Spleen (tissue), 11 donors: ENCODE data around the gene SLC34A3. TPM values are rescaled to one million over a fixed set of nuclear protein-coding genes. Genes with fewer than 3 reads are reported as not detected.

Experiments
- DNase-seq: peaks from one replicate; pipeline ENCODE4 v3.0.0-alpha.2; 2020
- H3K27ac ChIP-seq, 8 donors: fragments of 200-600 bp; sonication (generic) in 7 of 8; 1 replicate in 4 of 8; 2 replicates in 4 of 8; pipeline versions ENCODE4 v1.5.0 to v1.8.0; 2016 to 2021; ENCODE audit warnings: inconsistent platforms in 4 of 8, mild to moderate bottlenecking in 4 of 8, moderate library complexity in 1 of 8
- H3K27me3 ChIP-seq, 7 donors: fragments of 200-600 bp; sonication (generic) in 6 of 7; replicated peaks in 1 of 7; 1 replicate in 4 of 7; 2 replicates in 3 of 7; pipeline versions ENCODE4 v1.5.0 to v1.8.0; 2016 to 2021; ENCODE audit warnings: inconsistent platforms in 3 of 7, mild to moderate bottlenecking in 1 of 7
- H3K36me3 ChIP-seq, 6 donors: fragments of 200-600 bp; sonication (generic) in 5 of 6; 1 replicate in 4 of 6; 2 replicates in 2 of 6; pipeline versions ENCODE4 v1.5.0 to v1.8.0; 2016 to 2021; ENCODE audit warnings: inconsistent platforms in 2 of 6
- H3K4me1 ChIP-seq, 6 donors: fragments of 200-600 bp; sonication (generic) in 5 of 6; 1 replicate in 3 of 6; 2 replicates in 3 of 6; pipeline versions ENCODE4 v1.5.0 to v1.8.0; 2016 to 2021; ENCODE audit warnings: inconsistent platforms in 3 of 6
- H3K4me3 ChIP-seq, 8 donors: fragments of 200-600 bp; sonication (generic) in 7 of 8; 1 replicate in 4 of 8; 2 replicates in 4 of 8; pipeline versions ENCODE4 v1.5.0 to v1.8.0; 2016 to 2021; ENCODE audit warnings: inconsistent platforms in 4 of 8, mild to moderate bottlenecking in 4 of 8, moderate library complexity in 2 of 8
- H3K9me3 ChIP-seq, 8 donors: fragments of 200-600 bp; sonication (generic) in 7 of 8; 1 replicate in 4 of 8; 2 replicates in 4 of 8; pipeline versions ENCODE4 v1.5.0 to v1.8.0; 2016 to 2021; ENCODE audit warnings: inconsistent platforms in 4 of 8
- POLR2A ChIP-seq, 3 donors: fragments of 450-650 bp; IDR thresholded peaks; one replicate each; pipeline ENCODE4 v1.5.1; 2017; ENCODE audit warnings: antibody characterized with exemption in 3 of 3, mild to moderate bottlenecking in 1 of 3
- POLR2AphosphoS5 ChIP-seq, 3 donors: sonication (generic); formaldehyde crosslinking; IDR thresholded peaks; one replicate each; pipeline ENCODE4 v1.5.1; 2017; ENCODE audit warnings: antibody characterized with exemption in 3 of 3
- WGBS, 5 donors: extraction: QIAGEN DNeasy Blood & Tissue Kit in 3 of 5; methylation state at CpG; one replicate each; pipeline versions ENCODE4 v1.1.5 to v1.1.7; 2013 to 2018; 5-methylcytosine and 5-hydroxymethylcytosine counted together
- intact Hi-C: fragments of 100-400 bp; cut with DNase I; formaldehyde crosslinking; loops from one replicate; pipeline ENCODE4 v1.15.0; 2023; ENCODE audit warnings: low total_unique reads
- polyA plus RNA-seq, 3 donors: library from polyadenylated mRNA; stranded (reverse); fragments of 200-250 nt; gene quantifications; one replicate each; pipeline ENCODE4 v1.2.1, GENCODE V29; 2013
- total RNA-seq, 7 donors: library from RNA; depleted of rRNA in 3 of 7; stranded (reverse); fragments of >200 nt in 3 of 7; fragmentation: NEBNext Ultra II Directional in 4 of 7; extraction: Animal tissue kit (Norgen Biotek cat#: 25700) in 4 of 7; gene quantifications; one replicate each; pipeline versions ENCODE4 v1.1.0 to v1.2.1, GENCODE V29; 2016 to 2021
- TF ChIP-seq, protein P1 (sequence below), 11 experiments: fragments of 200-600 bp in 7 of 11; fragments of 450-650 bp in 4 of 11; sonication (generic) in 4 of 11; IDR thresholded peaks in 8 of 11; conservative IDR thresholded peaks in 3 of 11; 1 replicate in 7 of 11; 2 replicates in 4 of 11; pipeline versions ENCODE4 v1.4.0 to v1.8.0; 2016 to 2021; ENCODE audit warnings: antibody characterized with exemption in 11 of 11, inconsistent platforms in 4 of 11, mild to moderate bottlenecking in 1 of 11
- donor health status: healthy with polysubstance abuse.
- donor health status: DM: no; HTN: no; CAD: no; lungs with moderate emphysema.
- donor health status: DM: no; HTN: no; CAD: no.
- donor health status: Bipolar disorder and iron deficiency.
- donor health status: healthy.
- donor health status: DM: no; HTN: no; CAD: no.
- donor health status: DM: yes; HTN: yes; CAD: no.

The SLC34A3 gene
- total and polyA plus RNA-seq, 10 donors: not detected

DNA sequence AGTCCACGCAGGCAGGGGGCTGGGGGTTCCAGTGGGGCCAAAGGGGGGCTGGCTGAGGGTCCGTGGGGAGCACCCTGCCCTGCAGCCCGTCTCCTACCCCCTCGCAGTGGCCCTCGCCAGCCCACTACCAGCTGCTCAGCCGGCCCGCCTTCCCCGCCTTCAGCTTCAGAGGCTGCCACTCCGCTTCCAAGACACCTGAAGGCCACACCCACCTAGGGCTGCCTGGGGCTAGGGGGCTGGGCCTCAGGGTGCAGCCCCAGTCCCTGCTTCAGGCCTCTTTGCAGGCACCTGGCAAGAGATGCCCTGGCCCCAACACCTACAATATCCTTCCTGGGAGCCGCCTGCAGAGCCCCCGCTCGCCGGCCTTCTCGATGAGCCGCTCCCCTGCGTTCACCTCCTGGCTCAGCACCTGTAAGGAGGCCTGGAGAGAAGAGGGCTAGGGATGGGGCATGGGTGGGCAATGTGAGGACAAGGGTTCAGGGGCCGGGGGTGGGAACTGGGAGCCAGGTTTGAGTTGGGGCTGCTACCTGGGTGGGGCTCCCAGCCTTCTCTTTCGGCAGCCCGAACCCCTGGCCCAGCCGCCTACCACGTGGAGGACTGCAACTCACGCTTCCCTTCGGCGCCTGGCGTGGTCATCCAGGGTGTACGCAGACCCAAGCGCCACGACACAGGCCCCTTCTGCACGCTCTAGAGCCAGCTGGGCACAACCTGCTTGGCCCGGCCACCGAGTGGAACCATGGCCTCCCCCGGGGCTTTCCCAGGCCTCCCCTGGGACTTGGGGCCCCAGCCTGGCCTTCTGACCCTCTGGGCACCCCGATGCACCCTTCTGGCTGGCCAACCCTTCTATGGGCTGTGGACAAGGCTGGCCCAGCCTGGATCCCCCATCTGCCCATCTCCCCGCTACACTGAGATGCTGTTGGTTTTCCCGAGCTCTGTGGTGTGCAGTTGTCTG is 22.1 kb downstream of the SLC34A3 start:
- intact Hi-C loops: no loop called here
- DNase-seq: no peak
- TF ChIP-seq POLR2AphosphoS5 (IDR thresholded peaks at IDR 0.05) (no peak), POLR2A (IDR thresholded peaks at IDR 0.05) (no peak)
- TF ChIP-seq, protein P1, sequence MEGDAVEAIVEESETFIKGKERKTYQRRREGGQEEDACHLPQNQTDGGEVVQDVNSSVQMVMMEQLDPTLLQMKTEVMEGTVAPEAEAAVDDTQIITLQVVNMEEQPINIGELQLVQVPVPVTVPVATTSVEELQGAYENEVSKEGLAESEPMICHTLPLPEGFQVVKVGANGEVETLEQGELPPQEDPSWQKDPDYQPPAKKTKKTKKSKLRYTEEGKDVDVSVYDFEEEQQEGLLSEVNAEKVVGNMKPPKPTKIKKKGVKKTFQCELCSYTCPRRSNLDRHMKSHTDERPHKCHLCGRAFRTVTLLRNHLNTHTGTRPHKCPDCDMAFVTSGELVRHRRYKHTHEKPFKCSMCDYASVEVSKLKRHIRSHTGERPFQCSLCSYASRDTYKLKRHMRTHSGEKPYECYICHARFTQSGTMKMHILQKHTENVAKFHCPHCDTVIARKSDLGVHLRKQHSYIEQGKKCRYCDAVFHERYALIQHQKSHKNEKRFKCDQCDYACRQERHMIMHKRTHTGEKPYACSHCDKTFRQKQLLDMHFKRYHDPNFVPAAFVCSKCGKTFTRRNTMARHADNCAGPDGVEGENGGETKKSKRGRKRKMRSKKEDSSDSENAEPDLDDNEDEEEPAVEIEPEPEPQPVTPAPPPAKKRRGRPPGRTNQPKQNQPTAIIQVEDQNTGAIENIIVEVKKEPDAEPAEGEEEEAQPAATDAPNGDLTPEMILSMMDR (IDR thresholded peaks at IDR 0.05 in 8 of 11, conservative IDR thresholded peaks at IDR 0.05 in 3 of 11): no peak

DNA sequence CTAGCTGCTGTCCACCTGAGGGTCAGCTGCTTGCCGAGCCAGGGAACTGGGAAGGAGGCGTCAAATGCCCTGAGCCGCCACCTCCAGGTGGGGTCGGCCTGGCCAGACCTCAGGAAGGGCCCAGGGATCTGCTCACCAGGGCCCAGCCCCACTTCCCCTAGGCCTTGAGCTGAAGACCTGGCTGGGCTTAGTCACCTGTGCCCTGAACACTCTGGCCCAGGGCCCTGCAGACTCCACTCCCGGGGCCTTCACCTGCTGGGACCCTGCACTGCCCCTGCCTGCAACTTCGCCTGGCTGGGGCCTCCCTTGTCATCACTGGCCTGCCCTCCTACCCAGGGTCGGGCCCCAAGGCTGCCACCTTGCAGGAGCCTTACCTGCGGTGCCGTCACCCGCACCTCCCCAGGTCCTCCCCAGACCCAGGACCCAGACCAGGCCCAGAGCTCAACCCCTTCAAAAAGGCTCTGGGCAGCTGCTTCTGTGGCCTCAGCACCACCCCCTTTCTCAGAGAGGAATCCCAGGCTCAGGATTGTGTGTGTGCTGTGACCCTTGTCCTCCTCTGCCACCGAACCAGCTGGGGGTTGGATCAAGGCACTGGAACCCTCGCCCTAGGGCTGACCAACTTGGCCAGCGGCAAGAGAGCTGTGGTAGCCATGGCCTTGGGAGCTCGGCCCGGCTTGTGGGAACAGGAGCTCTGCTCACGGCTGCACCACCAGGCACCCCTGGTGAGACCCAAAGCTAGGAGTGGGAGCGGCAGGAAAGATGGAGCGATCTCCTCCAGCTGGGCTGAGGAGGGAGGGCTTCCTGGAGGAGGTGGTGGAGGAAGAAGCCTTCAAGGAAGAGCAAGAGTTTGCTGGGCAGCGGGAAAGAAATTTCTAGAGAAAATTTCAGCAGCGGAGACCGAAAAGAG is 23.3 kb downstream of the SLC34A3 start:
- TF ChIP-seq POLR2AphosphoS5 (IDR thresholded peaks at IDR 0.05): no peak
- TF ChIP-seq, protein P1 (IDR thresholded peaks at IDR 0.05 in 8 of 11, conservative IDR thresholded peaks at IDR 0.05 in 3 of 11): no peak
- no peak for TF ChIP-seq POLR2A (IDR thresholded peaks at IDR 0.05)
- intact Hi-C loops: no loop called here
- Histone ChIP-seq H3K27me3 (no peaks in the 10 kb centered on the region), H3K27ac (peak overlapping the region in 6 of 8 donors; percentile 48 to 92 (median 89)), H3K36me3 (peaks cover 0 to 29% (median 17%) of the 10 kb centered on the region in 6 donors), H3K9me3 (no peaks in the 10 kb centered on the region), H3K4me1 (peaks cover 9 to 52% (median 31%) of the 10 kb centered on the region in 6 donors), H3K4me3 (peak overlapping the region; percentile 90 to 100 (median 100))
- WGBS, 5 donors: 72 to 82% (median 80%) methylated on average over 13 to 21 of the region's 21 CpGs
- DNase-seq: no peak

More for the DNA sequence above, 22.1 kb downstream of the SLC34A3 start:
- Histone ChIP-seq H3K27ac (no peak overlapping the region), H3K36me3 (peaks cover 0 to 17% (median 10%) of the 10 kb centered on the region in 6 donors), H3K4me3 (no peak overlapping the region), H3K4me1 (peaks cover 9 to 45% (median 31%) of the 10 kb centered on the region in 6 donors), H3K9me3 (no peaks in the 10 kb centered on the region), H3K27me3 (no peaks in the 10 kb centered on the region)
- WGBS, 5 donors: 81 to 92% (median 89%) methylated on average over 27 to 35 of the region's 35 CpGs

DNA sequence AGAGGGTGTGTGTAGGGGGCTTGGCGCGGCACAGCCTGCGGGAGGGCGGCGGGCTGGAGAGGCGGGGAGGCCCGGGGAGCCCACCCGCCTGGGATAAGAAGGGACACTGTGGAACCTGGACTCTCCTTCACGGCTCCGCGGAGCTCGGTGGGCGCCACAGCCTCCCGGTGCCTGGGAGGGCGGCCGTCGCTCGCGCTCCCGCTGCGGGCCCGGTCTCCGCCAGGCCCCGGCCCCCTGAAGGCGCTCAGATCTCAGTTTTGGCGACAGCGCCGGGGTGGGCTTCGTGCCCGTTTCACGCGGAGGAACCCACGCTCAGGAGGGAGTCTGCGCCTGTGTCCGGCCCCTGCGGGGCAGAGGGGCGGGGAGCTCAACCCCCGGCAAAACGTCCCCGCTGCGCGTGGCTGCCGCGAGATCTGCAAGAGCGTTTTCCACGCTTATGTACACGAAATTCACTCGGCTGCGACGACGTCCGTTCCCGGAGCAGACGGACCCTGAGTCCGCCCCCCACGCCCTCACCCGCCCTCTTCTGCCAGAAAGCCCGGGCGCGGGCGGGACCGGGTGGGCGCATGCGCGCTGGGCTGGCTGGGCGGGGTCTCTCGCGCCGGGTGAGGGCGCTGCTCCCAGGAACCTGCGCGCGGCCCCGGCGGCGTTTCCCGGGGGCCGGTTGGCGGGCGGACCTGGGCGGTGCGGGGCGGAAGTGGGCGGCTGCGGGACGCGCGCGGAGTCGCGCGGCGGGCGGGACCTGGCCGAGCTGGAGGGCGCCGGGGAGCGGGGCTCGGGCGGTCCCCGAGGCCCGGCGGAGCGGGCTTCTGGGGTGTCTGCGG is 24.1 kb downstream of the SLC34A3 start, which contains the start of gene NELFB:
Gene NELFB (plus strand): TSS at position 704 of the 824 bp plus-strand sequence.
- H3K9me3 ChIP-seq: no peaks in the 10 kb centered on the region
- WGBS, 5 donors: 3 to 8% (median 3%) methylated on average over 35 to 105 of the region's 105 CpGs
- H3K27ac ChIP-seq: peak within 1 kb of the TSS in 7 of 8 donors; percentile 61 to 92 (median 88)
- DNase-seq: peak; percentile 99
- peak within 1 kb of the TSS; percentile 90 to 100 (median 100) for H3K4me3 ChIP-seq
- peaks cover 0 to 35% (median 22%) of the 10 kb centered on the region in 6 donors for H3K36me3 ChIP-seq
- H3K27me3 ChIP-seq: no peaks in the 10 kb centered on the region
- intact Hi-C loops: no loop called here
- peak; percentile 87 to 89 (median 88) for TF ChIP-seq POLR2AphosphoS5 (IDR thresholded peaks at IDR 0.05)
- peak in 1 of 3 donors; percentile 59 for TF ChIP-seq POLR2A (IDR thresholded peaks at IDR 0.05)
- TF ChIP-seq, protein P1 (IDR thresholded peaks at IDR 0.05 in 8 of 11, conservative IDR thresholded peaks at IDR 0.05 in 3 of 11): peak in 3 of 11 experiments; percentile 29 to 42 (median 30)
- peaks cover 9 to 56% (median 31%) of the 10 kb centered on the region in 6 donors for H3K4me1 ChIP-seq
